AG08395 (cell line): ENCODE data around the gene SLC25A14.
"Not testable (repeated sequence)": the region's sequence is repeated elsewhere in the genome, so short reads cannot be mapped to it uniquely, and the experiment has no call there.

Experiments used
- DNase-seq: peaks from one replicate; pipeline ENCODE4 v3.0.0; 2012; ENCODE audit warnings: mixed read lengths, low spot score

Gene SLC25A14, protein sequence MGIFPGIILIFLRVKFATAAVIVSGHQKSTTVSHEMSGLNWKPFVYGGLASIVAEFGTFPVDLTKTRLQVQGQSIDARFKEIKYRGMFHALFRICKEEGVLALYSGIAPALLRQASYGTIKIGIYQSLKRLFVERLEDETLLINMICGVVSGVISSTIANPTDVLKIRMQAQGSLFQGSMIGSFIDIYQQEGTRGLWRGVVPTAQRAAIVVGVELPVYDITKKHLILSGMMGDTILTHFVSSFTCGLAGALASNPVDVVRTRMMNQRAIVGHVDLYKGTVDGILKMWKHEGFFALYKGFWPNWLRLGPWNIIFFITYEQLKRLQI

DNA sequence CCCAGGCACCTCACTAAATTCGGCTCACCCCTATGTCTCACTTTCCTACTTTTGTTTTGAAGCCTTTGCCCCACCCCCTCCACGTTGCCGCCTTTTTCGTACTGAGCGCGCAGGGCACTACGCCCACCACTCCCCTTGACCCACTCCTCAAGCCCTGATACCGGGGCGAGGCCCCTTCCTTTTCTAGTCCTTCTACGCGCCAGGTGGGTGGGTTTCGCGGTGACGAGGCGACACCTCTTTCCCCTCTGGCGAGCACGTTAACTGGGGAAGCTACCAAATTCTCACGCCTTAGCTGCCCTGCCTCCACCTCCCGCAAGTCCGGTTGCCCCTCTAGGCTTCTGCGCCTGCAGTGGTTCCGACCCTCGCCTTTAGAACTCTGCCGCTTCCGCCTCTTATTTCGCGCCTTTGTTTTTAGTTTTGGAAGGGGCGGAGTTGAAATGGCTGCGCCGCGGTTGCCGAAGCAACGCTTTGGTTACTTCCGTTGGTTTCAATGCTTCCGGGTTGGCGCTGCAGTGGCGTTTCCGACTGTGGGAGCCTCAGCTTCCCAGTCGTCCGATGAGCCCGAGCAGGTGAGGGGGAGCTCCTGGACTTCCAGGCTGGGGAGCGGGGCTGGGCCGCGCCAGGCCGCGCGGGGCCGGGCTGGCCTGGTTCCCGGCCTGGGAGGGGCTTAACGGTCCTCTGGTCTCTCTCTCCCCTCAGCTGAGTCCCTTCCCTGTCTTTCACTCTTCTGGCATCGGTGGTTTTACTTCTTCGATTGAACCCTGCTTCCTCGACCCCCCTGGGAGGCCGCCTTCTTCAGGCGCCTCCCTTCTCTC is at the start of gene SLC25A14:
TSS of gene SLC25A14 (plus strand) at position 512 of the 815 bp plus-strand sequence. CDS start 360 bp downstream, outside the sequence.
- DNase-seq: peak; percentile 63

DNA sequence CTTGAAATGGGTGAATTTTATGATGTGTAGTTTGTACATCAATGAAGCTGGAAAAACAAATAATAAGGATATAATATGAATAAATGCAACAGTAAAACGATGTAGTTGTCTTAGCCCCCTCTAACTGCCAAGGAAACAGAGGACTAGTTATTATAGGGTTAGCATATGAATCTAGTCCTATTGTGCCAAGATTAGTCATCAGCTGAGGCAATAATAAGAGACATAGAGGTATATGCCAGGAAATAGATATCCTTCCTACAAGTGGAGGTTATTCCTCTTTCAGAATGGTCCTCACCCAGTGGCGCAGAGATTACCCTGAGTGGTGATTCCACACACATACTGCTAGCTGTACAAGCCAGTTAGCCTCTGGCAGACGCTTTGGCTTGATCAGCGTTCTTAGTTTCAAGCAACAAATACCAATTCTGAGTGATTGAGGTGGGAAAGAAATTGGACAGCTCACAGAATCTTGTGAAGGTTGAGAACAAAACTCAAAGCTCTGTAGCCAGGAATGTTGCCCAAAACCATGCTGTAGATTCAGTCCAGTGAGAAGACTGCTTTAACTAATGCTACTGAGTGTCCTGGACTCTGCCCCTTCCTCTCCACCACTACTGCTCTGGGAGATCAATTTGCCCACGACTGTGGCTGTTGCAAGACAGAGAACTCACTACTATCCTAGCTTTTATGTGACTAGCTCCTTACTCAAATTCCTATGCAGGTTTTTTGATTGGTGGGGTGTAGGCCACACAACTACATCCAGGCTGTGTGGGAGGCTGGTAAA is 44.0 kb upstream of the SLC25A14 start:
- DNase-seq: no peak

GRCh38 chrX:130296297-130296678 is 43.4 kb upstream of the SLC25A14 start:
- no peak for DNase-seq

GRCh38 chrX:130296743-130297142 is 43.0 kb upstream of the SLC25A14 start:
- no peak for DNase-seq

DNA sequence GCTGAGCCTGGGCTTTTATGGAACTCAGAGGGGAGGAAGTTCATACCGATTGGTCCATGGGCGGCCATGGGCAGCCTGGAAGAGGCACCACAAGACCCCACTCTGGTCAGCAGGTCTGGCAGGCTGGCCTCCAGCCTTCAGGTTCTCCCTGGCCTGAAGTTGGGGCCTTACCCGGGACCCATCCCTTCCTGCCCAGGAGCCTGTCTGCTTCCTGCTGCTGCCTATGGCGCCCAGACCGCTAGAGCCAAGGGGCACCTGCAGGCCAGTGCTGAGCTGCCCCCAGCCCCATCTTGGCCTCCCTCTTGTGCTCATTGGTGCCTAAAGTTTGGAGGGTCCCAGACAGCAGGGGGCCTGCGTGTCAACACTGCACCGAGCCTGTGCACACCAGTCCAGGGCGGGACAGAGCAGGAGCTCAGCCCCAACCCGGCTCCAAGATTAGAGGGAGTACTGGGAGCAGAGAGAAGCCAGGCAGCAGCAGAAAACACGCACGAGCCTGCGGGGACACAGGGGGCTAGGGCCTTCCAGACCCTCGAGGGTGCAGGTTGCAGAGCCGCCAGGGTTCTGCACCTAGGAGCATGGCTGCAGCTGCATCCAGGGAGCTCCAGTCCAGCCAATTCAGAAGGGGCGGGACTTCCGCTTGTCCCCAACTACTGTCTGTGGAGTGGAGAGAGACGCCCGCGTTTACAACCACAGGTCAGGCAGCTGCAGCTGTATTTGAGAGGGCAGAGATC is 40.3 kb upstream of the SLC25A14 start:
- no peak for DNase-seq

DNA sequence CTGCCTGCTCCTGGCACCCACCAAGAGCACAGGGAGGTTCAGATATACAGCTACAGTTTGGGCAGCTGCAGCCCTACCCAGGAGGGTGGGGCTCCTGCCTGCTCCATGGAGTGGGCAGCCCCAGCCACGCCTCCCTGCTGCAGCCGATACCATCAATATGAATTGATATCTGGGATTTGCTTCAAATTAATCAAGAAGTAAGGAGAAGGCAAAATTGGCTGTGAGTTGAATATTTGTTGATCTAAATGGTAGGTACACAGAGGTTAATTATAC is 39.8 kb upstream of the SLC25A14 start:
- DNase-seq: no peak

GRCh38 chrX:130301405-130301804 is 38.3 kb upstream of the SLC25A14 start:
- no peak for DNase-seq

GRCh38 chrX:130301977-130302376 is 37.7 kb upstream of the SLC25A14 start:
- DNase-seq: no peak

- no peak for DNase-seq
Measured at GRCh38 chrX:130304587-130305368, 34.9 kb upstream of the SLC25A14 start.

GRCh38 chrX:130319886-130320285 is 19.8 kb upstream of the SLC25A14 start:
- not testable (repeated sequence) for DNase-seq

DNA sequence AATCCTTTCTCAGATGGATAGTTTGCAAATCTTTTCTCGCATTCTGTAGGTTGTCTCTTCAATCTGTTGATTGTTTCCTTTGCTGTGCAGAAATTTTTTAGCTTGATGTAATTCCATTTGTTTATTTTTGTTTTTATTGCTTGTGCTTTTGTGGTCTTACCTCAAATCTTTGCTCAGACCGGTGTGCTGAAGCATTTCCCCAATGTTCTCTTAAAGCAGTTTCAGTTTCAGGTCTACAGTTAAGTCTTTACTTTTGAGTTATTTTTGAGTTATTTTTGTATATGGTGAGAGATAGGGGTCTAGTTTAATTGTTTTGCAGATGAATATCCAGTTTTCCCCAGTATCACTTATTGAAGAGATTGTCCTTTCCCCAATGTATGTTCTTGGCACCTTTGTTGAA is 18.2 kb upstream of the SLC25A14 start:
- no peak for DNase-seq

GRCh38 chrX:130330146-130330545 is 9.6 kb upstream of the SLC25A14 start:
- DNase-seq: no peak

DNA sequence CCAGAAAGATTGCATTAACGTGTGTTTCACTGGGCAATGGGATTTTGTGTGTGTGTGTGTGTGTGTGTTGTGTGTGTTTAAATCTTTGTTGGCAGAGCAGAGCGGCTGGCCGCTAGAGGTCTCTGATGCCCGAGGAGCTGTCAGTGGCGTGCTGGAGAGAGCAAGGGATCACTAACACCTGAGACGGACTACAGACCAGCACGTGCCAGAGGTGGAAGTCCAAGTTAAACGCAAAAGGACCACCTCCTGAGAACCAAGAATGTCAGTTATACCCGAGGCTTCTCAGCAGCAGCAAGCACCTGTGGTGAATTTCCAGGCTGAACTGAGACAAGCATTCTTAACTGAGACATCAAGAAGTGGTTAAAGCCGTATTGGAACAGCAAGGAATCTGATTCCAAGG is 9.0 kb upstream of the SLC25A14 start:
- peak; percentile 34 for DNase-seq

GRCh38 chrX:130336531-130336930 is 3.2 kb upstream of the SLC25A14 start:
- DNase-seq: no peak

GRCh38 chrX:130338869-130339268 is 850 bp upstream of the SLC25A14 start:
- not testable (repeated sequence) for DNase-seq

GRCh38 chrX:130340271-130340670 is 552 bp downstream of the SLC25A14 start:
- DNase-seq: no peak

DNA sequence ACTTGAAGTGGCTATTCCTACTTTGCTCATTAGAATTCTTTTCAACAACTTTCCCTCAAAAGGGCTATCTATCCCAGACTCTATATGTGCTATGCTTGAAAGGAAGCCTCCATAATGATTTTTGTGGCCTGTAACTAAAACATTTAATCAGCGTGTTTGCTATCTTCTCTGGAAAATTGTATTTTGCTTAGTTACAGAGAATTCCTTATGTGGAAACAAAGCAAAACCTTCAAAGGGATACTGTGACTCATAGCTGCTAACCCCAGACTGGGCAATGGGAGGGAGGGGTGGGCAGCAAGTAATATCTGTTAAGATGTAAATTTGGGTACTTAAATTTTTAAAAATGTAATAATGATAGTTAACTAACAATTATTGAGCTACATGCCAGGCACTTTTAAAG is 3.7 kb downstream of the SLC25A14 start:
- no peak for DNase-seq

GRCh38 chrX:130347321-130347720 is 7.6 kb downstream of the SLC25A14 start:
- peak; percentile 1 for DNase-seq

- DNase-seq: no peak
Measured at GRCh38 chrX:130351567-130351966, 11.8 kb downstream of the SLC25A14 start.

- not testable (repeated sequence) for DNase-seq
Measured at GRCh38 chrX:130352050-130352449, 12.3 kb downstream of the SLC25A14 start.

- DNase-seq: no peak
Measured at GRCh38 chrX:130376077-130376476, 36.4 kb downstream of the SLC25A14 start.
